RCC 7860 (cell line): Measurements from ENCODE around the gene SRA1.

ENCODE experiments used
- DNase-seq: peaks from one replicate; pipeline ENCODE4 v3.0.0-alpha.2; 2015; ENCODE audit warnings: low spot score
- FAIRE-seq: peaks from 2 replicates; lab custom pipeline; 2012; peaks lifted over from hg19 to GRCh38; lab: Jason Lieb, UNC

The SRA1 gene

GRCh38 chr5:140551872-140552271 lies 5.4 kb downstream of the SRA1 start:
- FAIRE-seq (no peak), DNase-seq (no peak)

- DNase-seq (no peak), FAIRE-seq (no peak)
Measured at GRCh38 chr5:140550147-140551079, 6.9 kb downstream of the SRA1 start.

- DNase-seq (no peak), FAIRE-seq (no peak)
Measured at GRCh38 chr5:140549237-140550144, 7.8 kb downstream of the SRA1 start.

- no peak for DNase-seq
- FAIRE-seq, result no peak
Measured at GRCh38 chr5:140548791-140549190, 8.5 kb downstream of the SRA1 start.

- DNase-seq, result no peak
- FAIRE-seq, result no peak
Measured at GRCh38 chr5:140548300-140548688, 9.0 kb downstream of the SRA1 start.

GRCh38 chr5:140547508-140548299 lies 9.6 kb downstream of the SRA1 start, which contains the start of gene EIF4EBP3:
Gene EIF4EBP3 (plus strand): TSS chr5:140547662. CDS start chr5:140547738, 76 bp downstream.
- DNase-seq (no peak), FAIRE-seq (no peak)

- DNase-seq, result no peak
- FAIRE-seq, result no peak
Measured at GRCh38 chr5:140546851-140547507, 10.3 kb downstream of the SRA1 start.

- FAIRE-seq, result no peak
- DNase-seq, result no peak
Measured at GRCh38 chr5:140545606-140546005, 11.7 kb downstream of the SRA1 start.

GRCh38 chr5:140544986-140545385 lies 12.3 kb downstream of the SRA1 start:
- DNase-seq, result no peak
- no peak for FAIRE-seq

- no peak for FAIRE-seq
- DNase-seq, result no peak
Measured at GRCh38 chr5:140542972-140543371, 14.3 kb downstream of the SRA1 start.

GRCh38 chr5:140540227-140540626 lies 17.0 kb downstream of the SRA1 start:
- no peak for FAIRE-seq

GRCh38 chr5:140524003-140524402 lies 33.3 kb downstream of the SRA1 start:
- DNase-seq (no peak), FAIRE-seq (no peak)

More at GRCh38 chr5:140540227-140540626, 17.0 kb downstream of the SRA1 start:
- no peak for DNase-seq

GRCh38 chr5:140513124-140513523 lies 44.1 kb downstream of the SRA1 start:
- FAIRE-seq, result no peak

GRCh38 chr5:140509898-140510297 lies 47.4 kb downstream of the SRA1 start:
- FAIRE-seq, result no peak
- DNase-seq, result no peak

More at GRCh38 chr5:140513124-140513523, 44.1 kb downstream of the SRA1 start:
- DNase-seq, result no peak

GRCh38 chr5:140502834-140503233 lies 54.4 kb downstream of the SRA1 start:
- FAIRE-seq (no peak), DNase-seq (no peak)
